CD4-positive, alpha-beta T cell (primary cell): ENCODE measurements around the gene FHOD1. TPM values are rescaled to one million over a fixed set of nuclear protein-coding genes. Genes with fewer than 3 reads are reported as not detected.

ENCODE experiments used
- ATAC-seq: fragments of 200-7000 bp; cut with Tn5 transposase; one replicate; pipeline ENCODE4 v1.10.0; 2022; ENCODE audit warnings: mild to moderate bottlenecking; ENCODE audit not compliant: poor library complexity
- CTCF ChIA-PET: fragments of 350-600 bp; sonication (Branson Sonifier 250); formaldehyde crosslinking; loops from one replicate; lab custom pipeline; 2021; ENCODE audit warnings: antibody characterized with exemption, inconsistent platforms; lab: Charles Lee
- POLR2A ChIA-PET: fragments of 350-600 bp; sonication (Branson Sonifier 250); formaldehyde crosslinking; loops from one replicate; lab custom pipeline; 2021; ENCODE audit warnings: antibody characterized with exemption, inconsistent platforms; lab: Charles Lee
- DNase-seq, 14 experiments: peaks; one replicate each; pipeline ENCODE4 v3.0.0-alpha.2; 2013 to 2020; ENCODE audit warnings: mixed read lengths in 2 of 14
- H3K27ac ChIP-seq, 2 donors: one replicate each; pipeline versions ENCODE4 v1.5.1 to v1.7.0; 2013; ENCODE audit warnings: low read length in 2 of 2, low read depth in 1 of 2, mild to moderate bottlenecking in 1 of 2
- H3K27me3 ChIP-seq, 2 experiments: 1 replicate in 1 of 2; 2 replicates in 1 of 2; pipeline versions ENCODE4 v1.6.1 to v1.7.0; 2013; ENCODE audit warnings: low read length in 2 of 2, control low read depth in 1 of 2, mild to moderate bottlenecking in 1 of 2, moderate library complexity in 1 of 2; ENCODE audit not compliant: insufficient read depth in 2 of 2, control insufficient read depth in 1 of 2
- H3K36me3 ChIP-seq: one replicate; pipeline ENCODE4 v1.6.1; 2013; ENCODE audit warnings: low read length, control low read depth; ENCODE audit not compliant: insufficient read depth
- H3K4me1 ChIP-seq: one replicate; pipeline ENCODE4 v1.6.1; 2013; ENCODE audit warnings: low read length, control low read depth; ENCODE audit not compliant: insufficient read depth
- H3K4me3 ChIP-seq: one replicate; pipeline ENCODE4 v1.5.1; 2013; ENCODE audit warnings: mild to moderate bottlenecking, low read length, moderate library complexity
- H3K9me3 ChIP-seq, 2 experiments: 1 replicate in 1 of 2; 2 replicates in 1 of 2; pipeline versions ENCODE4 v1.6.1 to v1.7.0; 2013; ENCODE audit warnings: low read length in 2 of 2, mild to moderate bottlenecking in 2 of 2, control low read depth in 1 of 2, moderate library complexity in 1 of 2; ENCODE audit not compliant: control insufficient read depth in 1 of 2, insufficient read depth in 1 of 2
- H3K27ac Mint-ChIP-seq: one replicate; pipeline ENCODE4 v1.8.0; 2020; ENCODE audit warnings: mixed read lengths
- H3K27me3 Mint-ChIP-seq: one replicate; pipeline ENCODE4 v1.8.0; 2021; ENCODE audit warnings: mixed read lengths
- H3K36me3 Mint-ChIP-seq: one replicate; pipeline ENCODE4 v1.8.0; 2021; ENCODE audit warnings: low read depth, mixed read lengths
- H3K4me1 Mint-ChIP-seq: one replicate; pipeline ENCODE4 v1.8.0; 2021; ENCODE audit warnings: low read depth, mixed read lengths
- H3K4me3 Mint-ChIP-seq: one replicate; pipeline ENCODE4 v1.8.0; 2020; ENCODE audit warnings: mild to moderate bottlenecking, mixed read lengths
- H3K9me3 Mint-ChIP-seq: one replicate; pipeline ENCODE4 v1.8.0; 2020; ENCODE audit warnings: mixed read lengths
- intact Hi-C, 2 experiments: fragments of 100-400 bp; cut with DNase I in 1 of 2; cut with micrococcal nuclease in 1 of 2; formaldehyde crosslinking; loops; one replicate each; pipeline versions ENCODE4 v1.15.1 to v1.9.0; 2023 to 2025; cut with DNase I, micrococcal nuclease
- total RNA-seq, 174 experiments: library from RNA in 2 of 174; stranded (reverse) in 2 of 174; gene quantifications; one replicate each; pipeline ENCODE4 v1.2.3 and lab custom pipeline; 2021 to 2026
- TF ChIP-seq, protein P1 (sequence below): fragments of 200-600 bp; IDR thresholded peaks from one replicate; pipeline ENCODE4 v1.8.0; 2022; ENCODE audit warnings: antibody characterized with exemption, mild to moderate bottlenecking

Gene FHOD1
- total RNA-seq, 2 experiments from 2014 or later = 21.1 to 26.0 TPM

DNA sequence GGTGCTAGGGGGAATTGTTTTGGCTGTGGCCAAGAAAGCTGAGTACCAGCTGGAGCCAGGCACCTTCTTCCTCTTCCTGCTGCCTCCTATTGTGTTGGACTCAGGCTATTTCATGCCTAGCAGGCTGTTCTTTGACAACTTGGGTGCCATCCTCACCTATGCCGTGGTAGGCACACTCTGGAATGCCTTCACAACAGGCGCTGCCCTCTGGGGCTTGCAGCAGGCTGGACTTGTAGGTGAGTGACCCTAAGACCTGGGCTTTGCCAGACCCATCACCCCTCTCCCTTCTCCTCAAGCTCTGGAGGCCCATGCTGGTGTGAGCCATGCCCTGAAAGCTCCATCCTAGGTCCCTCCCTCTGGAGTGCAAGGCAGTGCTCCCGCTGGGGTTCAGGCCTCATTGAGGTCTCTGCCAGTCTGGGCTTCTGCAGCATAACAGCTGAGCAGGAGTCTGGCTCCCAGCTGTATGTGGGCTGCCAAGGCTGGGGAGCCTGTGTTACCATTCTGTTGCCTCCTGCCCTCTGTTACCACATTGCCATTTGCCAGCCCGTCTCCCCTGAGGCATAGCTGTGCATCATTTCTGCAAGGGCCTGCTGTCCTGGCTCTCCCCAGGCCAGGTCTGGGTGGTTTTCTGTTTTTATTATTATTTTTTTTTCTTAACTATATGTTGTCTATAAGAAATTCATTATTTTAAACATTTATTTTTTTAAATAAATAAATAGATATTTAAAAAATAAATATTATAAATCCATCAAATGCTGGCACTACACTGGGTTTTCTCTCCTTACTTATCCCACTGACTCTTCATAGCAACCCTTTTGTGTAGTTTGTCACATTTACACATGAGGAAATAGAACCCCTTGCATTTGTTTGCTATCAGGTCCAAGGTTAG lies 5.6 kb upstream of the FHOD1 start:
- H3K4me3 Mint-ChIP-seq = no peak overlapping the region
- DNase-seq = peak in 1 of 14 experiments; percentile 6
- H3K27ac ChIP-seq = no peak overlapping the region

DNA sequence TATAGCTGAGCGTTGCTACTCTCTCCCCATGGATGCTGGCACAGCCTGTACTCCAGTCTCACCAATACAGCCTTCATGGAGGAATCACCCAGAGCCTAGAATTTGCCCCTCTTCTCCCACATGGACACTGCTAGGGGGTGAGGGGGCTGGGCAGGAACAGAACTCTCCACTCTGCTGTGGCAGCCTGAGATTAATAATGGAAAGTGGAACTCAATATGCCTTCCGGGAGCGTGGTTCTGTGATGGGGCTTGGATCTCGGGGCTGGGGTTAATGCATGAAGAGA lies 2.7 kb upstream of the FHOD1 start:
- H3K4me1 ChIP-seq = peaks cover 47% of the 10 kb centered on the region
- no peak overlapping the region for H3K4me3 ChIP-seq
- Mint-ChIP-seq H3K9me3 (no peaks in the 10 kb centered on the region), H3K36me3 (no peaks in the 10 kb centered on the region), H3K4me3 (peak overlapping the region; percentile 88), H3K27ac (no peak overlapping the region), H3K4me1 (peaks cover 31% of the 10 kb centered on the region), H3K27me3 (peaks cover 13% of the 10 kb centered on the region)
- no peaks in the 10 kb centered on the region for H3K9me3 ChIP-seq
- H3K27me3 ChIP-seq = peaks cover 0 to 6% of the 10 kb centered on the region in 2 experiments
- no peaks in the 10 kb centered on the region for H3K36me3 ChIP-seq
- TF ChIP-seq, protein P1, sequence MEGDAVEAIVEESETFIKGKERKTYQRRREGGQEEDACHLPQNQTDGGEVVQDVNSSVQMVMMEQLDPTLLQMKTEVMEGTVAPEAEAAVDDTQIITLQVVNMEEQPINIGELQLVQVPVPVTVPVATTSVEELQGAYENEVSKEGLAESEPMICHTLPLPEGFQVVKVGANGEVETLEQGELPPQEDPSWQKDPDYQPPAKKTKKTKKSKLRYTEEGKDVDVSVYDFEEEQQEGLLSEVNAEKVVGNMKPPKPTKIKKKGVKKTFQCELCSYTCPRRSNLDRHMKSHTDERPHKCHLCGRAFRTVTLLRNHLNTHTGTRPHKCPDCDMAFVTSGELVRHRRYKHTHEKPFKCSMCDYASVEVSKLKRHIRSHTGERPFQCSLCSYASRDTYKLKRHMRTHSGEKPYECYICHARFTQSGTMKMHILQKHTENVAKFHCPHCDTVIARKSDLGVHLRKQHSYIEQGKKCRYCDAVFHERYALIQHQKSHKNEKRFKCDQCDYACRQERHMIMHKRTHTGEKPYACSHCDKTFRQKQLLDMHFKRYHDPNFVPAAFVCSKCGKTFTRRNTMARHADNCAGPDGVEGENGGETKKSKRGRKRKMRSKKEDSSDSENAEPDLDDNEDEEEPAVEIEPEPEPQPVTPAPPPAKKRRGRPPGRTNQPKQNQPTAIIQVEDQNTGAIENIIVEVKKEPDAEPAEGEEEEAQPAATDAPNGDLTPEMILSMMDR = no peak
- no peak for ATAC-seq
- H3K27ac ChIP-seq = no peak overlapping the region
- ChIA-PET POLR2A (interaction anchor here (6.2 kb wide), 1 partner anchor 22 kb away, joined by 81 read pairs; the partner anchor contains the start of gene TMEM208), CTCF (no interaction called here)
- DNase-seq = peak in 1 of 14 experiments; percentile 5
- intact Hi-C loops = no loop called here

More for the DNA sequence above, 5.6 kb upstream of the FHOD1 start:
- Mint-ChIP-seq H3K4me1 (peaks cover 18% of the 10 kb centered on the region), H3K27ac (no peak overlapping the region), H3K27me3 (peaks cover 21% of the 10 kb centered on the region), H3K36me3 (no peaks in the 10 kb centered on the region), H3K9me3 (no peaks in the 10 kb centered on the region)
- ChIA-PET CTCF (interaction anchor here (0.6 kb wide), 1 partner anchor 159 kb away, joined by 7 read pairs; no protein-coding TSS in a partner anchor), POLR2A (interaction anchor here (0.6 kb wide), 1 partner anchor 95 kb away, joined by 5 read pairs; no protein-coding TSS in a partner anchor)
- TF ChIP-seq, protein P1 = no peak
- no peak overlapping the region for H3K4me3 ChIP-seq
- H3K9me3 ChIP-seq = no peaks in the 10 kb centered on the region
- no peaks in the 10 kb centered on the region for H3K36me3 ChIP-seq
- H3K27me3 ChIP-seq = peaks cover 6 to 7% of the 10 kb centered on the region in 2 experiments
- no peak for ATAC-seq
- H3K4me1 ChIP-seq = peaks cover 22% of the 10 kb centered on the region
- intact Hi-C loops = no loop called here

DNA sequence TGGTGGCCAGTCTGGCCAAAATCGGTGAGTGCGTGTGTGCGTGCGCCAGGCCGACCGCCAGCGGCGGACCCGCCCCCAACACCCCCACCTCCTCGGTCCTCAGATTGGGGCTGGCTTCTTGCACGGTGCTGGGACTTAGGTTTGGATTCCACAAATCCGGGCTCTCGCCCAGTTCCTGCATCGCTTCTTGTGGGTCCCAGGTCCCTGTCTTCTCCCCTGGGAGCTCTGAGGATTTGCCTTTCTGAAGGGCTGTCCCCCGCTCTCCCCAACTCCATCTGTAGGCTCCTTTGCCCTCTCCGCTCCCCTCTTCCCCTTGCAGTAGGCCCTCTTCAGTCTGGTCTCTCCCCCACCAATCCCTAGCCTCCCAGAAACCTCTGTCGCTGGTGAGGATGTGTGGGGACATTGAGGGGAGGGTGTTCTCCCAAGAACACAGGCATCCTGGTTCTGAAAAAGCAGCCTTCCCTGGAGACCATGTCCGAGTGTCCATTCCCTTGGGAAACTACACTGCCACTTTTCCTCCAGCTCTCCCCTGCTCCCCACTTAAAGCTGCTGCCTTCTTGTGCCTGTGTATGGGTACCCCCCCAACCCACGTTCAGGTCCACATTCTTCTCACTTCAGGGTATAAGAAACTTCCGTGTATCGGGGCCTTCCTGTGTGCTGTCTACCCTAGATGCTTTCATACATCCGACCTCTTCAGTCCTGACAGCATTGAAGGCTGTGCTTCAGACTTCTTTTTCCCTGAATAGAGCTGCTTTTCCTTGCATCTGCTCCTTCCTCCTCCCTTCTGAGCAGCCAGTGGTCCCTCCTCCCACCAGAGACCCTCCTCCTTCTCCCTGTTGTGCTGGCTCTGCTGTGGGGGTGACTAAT lies 2.1 kb upstream of the FHOD1 start:
- Mint-ChIP-seq H3K27me3 (peaks cover 13% of the 10 kb centered on the region), H3K36me3 (no peaks in the 10 kb centered on the region), H3K27ac (no peak overlapping the region), H3K4me3 (peak overlapping the region; percentile 88), H3K9me3 (no peaks in the 10 kb centered on the region), H3K4me1 (peaks cover 37% of the 10 kb centered on the region)
- H3K36me3 ChIP-seq = no peaks in the 10 kb centered on the region
- peaks cover 53% of the 10 kb centered on the region for H3K4me1 ChIP-seq
- H3K27me3 ChIP-seq = peaks cover 0 to 6% of the 10 kb centered on the region in 2 experiments
- TF ChIP-seq, protein P1 = no peak
- ChIA-PET POLR2A (interaction anchor here (0.7 to 6.2 kb wide), 4 partner anchors 11 to 26 kb away, joined by 3 to 81 read pairs (median 3); partner anchors contain the start of gene TMEM208), CTCF (no interaction called here)
- H3K4me3 ChIP-seq = peak overlapping the region; percentile 87
- no peak for ATAC-seq
- no peaks in the 10 kb centered on the region for H3K9me3 ChIP-seq
- peak in 1 of 14 experiments; percentile 23 for DNase-seq
- intact Hi-C loops = loop anchor here (5.0 to 10.0 kb wide), 3 partner anchors 142 to 835 kb away; partner anchors contain the start of genes NFATC3 (in 1 of the 2), PHAF1 (in 1 of the 2), RANBP10 (in 1 of the 2) and TSNAXIP1 (in 1 of the 2)
- no peak overlapping the region for H3K27ac ChIP-seq
